ENCODE data around the gene FOLR3.

Gene FOLR3

GRCh38 chr11:72105888-72106287 is 29.6 kb upstream of the FOLR3 start, which contains the start of gene TOMT:
TSS of gene TOMT (plus strand) at chr11:72105924. CDS start at chr11:72105952, 28 bp downstream.
- Histone ChIP-seq H3K4me3 (ENCODE audit: low read depth, low read length) (no peak within 1 kb of the TSS), H3K79me2 (peaks cover 9% of the 10 kb centered on the region), H3K27ac (no peak within 1 kb of the TSS), H3K4me2 (ENCODE audit: low read length) (no peak within 1 kb of the TSS), H2AFZ (no peak within 1 kb of the TSS), H3K9me3 (ENCODE audit: control insufficient read depth, low read length) (no peaks in the 10 kb centered on the region), H3K36me3 (ENCODE audit: control insufficient read depth, insufficient read depth, low read length) (no peaks in the 10 kb centered on the region), H3K27me3 (ENCODE audit: control insufficient read depth, insufficient read depth, low read length) (no peaks in the 10 kb centered on the region), H3K9ac (no peak within 1 kb of the TSS), H3K4me1 (peaks cover 5% of the 10 kb centered on the region)
- TF ChIP-seq, protein P1, sequence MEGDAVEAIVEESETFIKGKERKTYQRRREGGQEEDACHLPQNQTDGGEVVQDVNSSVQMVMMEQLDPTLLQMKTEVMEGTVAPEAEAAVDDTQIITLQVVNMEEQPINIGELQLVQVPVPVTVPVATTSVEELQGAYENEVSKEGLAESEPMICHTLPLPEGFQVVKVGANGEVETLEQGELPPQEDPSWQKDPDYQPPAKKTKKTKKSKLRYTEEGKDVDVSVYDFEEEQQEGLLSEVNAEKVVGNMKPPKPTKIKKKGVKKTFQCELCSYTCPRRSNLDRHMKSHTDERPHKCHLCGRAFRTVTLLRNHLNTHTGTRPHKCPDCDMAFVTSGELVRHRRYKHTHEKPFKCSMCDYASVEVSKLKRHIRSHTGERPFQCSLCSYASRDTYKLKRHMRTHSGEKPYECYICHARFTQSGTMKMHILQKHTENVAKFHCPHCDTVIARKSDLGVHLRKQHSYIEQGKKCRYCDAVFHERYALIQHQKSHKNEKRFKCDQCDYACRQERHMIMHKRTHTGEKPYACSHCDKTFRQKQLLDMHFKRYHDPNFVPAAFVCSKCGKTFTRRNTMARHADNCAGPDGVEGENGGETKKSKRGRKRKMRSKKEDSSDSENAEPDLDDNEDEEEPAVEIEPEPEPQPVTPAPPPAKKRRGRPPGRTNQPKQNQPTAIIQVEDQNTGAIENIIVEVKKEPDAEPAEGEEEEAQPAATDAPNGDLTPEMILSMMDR (IDR thresholded peaks at IDR 0.05), result no peak

DNA sequence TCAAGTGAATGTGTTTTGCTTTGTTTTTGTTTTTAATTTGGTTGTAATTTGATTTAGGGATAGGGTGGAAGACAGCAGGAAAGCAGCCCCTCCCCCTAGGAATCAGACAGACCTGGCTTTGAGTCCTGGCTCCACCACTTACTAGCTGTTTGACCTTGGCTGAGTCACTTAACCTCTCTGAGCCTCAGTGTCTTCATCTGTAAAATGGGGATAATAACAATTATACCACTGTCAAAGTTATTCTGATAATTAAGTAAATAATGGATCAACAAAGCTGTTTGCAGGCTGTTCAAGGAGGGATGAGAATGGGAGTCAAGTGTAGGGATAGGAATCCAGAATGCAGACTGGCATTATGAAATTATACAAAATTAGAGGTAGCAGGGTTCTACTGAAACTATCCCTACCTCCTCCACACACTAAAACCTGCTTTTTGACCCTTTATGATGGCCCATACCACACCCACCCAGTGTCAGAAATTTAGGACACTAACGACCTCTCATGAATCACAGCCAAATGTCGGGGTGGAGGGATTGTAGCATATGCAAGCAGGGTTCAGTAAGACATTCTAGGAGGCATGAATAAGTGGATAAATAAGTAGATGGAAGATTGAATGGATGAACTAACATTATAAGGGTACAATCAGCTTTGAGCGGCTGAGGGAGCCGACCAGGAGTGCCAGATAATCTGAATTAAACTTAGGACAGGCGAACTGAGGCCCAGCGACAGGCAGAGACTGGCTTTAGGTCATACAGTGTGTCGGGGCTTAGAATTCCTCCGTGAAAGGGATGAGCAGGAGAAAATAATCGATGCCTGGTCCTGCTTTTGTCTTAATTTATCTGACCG is 24.0 kb upstream of the FOLR3 start:
- H3K36me3 ChIP-seq (ENCODE audit: control insufficient read depth, insufficient read depth, low read length), result no peaks in the 10 kb centered on the region
- H3K9me3 ChIP-seq (ENCODE audit: control insufficient read depth, low read length), result no peaks in the 10 kb centered on the region
- peaks cover 11% of the 10 kb centered on the region for H3K4me1 ChIP-seq
- peak overlapping the region; percentile 79 for H2AFZ ChIP-seq
- TF ChIP-seq, protein P1 (IDR thresholded peaks at IDR 0.05), result no peak
- H3K27ac ChIP-seq, result peak overlapping the region; percentile 99
- peak overlapping the region; percentile 37 for H3K9ac ChIP-seq
- peak overlapping the region; percentile 92 for H3K4me3 ChIP-seq (ENCODE audit: low read depth, low read length)
- peak overlapping the region; percentile 95 for H3K4me2 ChIP-seq (ENCODE audit: low read length)
- no peaks in the 10 kb centered on the region for H3K79me2 ChIP-seq
- no peaks in the 10 kb centered on the region for H3K27me3 ChIP-seq (ENCODE audit: control insufficient read depth, insufficient read depth, low read length)

GRCh38 chr11:72112143-72112977 is 23.2 kb upstream of the FOLR3 start, which contains the start of gene ANAPC15:
TSS of gene ANAPC15 (minus strand) at chr11:72112695. CDS start at chr11:72111276, 1,419 bp downstream.
- TF ChIP-seq, protein P1 (IDR thresholded peaks at IDR 0.05), result no peak

DNA sequence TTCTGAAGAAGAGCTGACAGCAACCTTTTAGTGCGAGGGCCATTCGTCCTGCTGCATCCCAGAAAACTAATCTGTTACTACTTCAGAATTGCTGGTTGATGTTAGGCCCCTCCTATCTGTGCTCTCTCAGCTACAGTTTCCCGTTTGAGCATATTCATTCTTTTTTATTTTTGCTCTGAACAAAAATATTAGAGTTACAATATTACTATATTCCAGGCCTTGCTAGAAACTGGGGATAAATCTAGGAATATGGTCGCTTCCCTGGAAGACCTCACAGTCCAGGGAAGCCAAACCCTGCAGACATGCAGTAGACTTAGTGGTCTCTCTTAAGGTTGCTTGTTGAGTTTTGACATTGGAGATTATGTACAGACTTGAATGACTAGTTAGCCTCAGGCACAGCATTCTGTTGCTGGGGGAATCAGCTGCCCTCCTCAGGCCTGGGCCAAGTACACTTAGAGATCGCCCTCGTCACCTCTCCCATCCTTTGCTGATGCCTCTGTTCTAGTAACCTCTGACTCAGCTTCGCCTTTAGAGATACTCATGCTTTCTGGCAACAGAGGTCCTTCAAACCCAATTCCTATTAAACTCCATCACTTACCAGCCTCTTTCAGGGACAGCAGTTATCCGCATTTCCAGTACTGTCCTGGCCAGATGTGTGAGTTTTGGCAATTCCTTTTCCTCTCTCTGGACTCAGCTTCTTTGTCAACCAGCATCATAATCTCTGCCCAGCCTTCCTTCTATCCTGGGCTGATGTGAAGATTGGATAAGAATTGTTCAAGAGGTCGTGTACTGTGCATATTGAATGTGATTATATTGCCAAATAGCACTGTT is 22.3 kb upstream of the FOLR3 start:
- Histone ChIP-seq H3K9ac (no peak overlapping the region), H3K79me2 (no peaks in the 10 kb centered on the region), H3K27me3 (ENCODE audit: control insufficient read depth, insufficient read depth, low read length) (no peaks in the 10 kb centered on the region), H3K4me1 (peaks cover 11% of the 10 kb centered on the region), H3K9me3 (ENCODE audit: control insufficient read depth, low read length) (no peaks in the 10 kb centered on the region), H2AFZ (peak overlapping the region; percentile 85), H3K36me3 (ENCODE audit: control insufficient read depth, insufficient read depth, low read length) (no peaks in the 10 kb centered on the region), H3K4me3 (ENCODE audit: low read depth, low read length) (peak overlapping the region; percentile 92), H3K4me2 (ENCODE audit: low read length) (peak overlapping the region; percentile 93), H3K27ac (peak overlapping the region; percentile 99)
- TF ChIP-seq, protein P1 (IDR thresholded peaks at IDR 0.05), result no peak

More at GRCh38 chr11:72112143-72112977, 23.2 kb upstream of the FOLR3 start, which contains the start of gene ANAPC15:
- peak within 1 kb of the TSS; percentile 99 for H3K27ac ChIP-seq
- peak within 1 kb of the TSS; percentile 37 for H3K9ac ChIP-seq
- peak within 1 kb of the TSS; percentile 95 for H3K4me2 ChIP-seq (ENCODE audit: low read length)
- peak within 1 kb of the TSS; percentile 85 for H2AFZ ChIP-seq
- no peaks in the 10 kb centered on the region for H3K27me3 ChIP-seq (ENCODE audit: control insufficient read depth, insufficient read depth, low read length)
- peaks cover 11% of the 10 kb centered on the region for H3K4me1 ChIP-seq
- peak within 1 kb of the TSS; percentile 92 for H3K4me3 ChIP-seq (ENCODE audit: low read depth, low read length)
- H3K79me2 ChIP-seq, result no peaks in the 10 kb centered on the region
- H3K36me3 ChIP-seq (ENCODE audit: control insufficient read depth, insufficient read depth, low read length), result no peaks in the 10 kb centered on the region
- no peaks in the 10 kb centered on the region for H3K9me3 ChIP-seq (ENCODE audit: control insufficient read depth, low read length)

All from parathyroid adenoma (tissue), 2 donors.